ENCODE data around the gene CCT8. TPM values are rescaled to one million over a fixed set of nuclear protein-coding genes. Genes with fewer than 3 reads are reported as not detected.

The CCT8 gene
- total RNA-seq, 1 experiment from 2014 or later = 356 TPM

GRCh38 chr21:29083306-29083705 lies 9.9 kb upstream of the CCT8 start:
- DNase-seq = no peak
- Histone ChIP-seq H2BK12ac (ENCODE audit: insufficient read length, low read depth, low read length) (no peak overlapping the region), H4K20me1 (ENCODE audit: control insufficient read depth, insufficient read depth, insufficient read length) (no peaks in the 10 kb centered on the region), H3K27me3 (ENCODE audit: insufficient read depth, low read length) (no peaks in the 10 kb centered on the region), H2AK5ac (ENCODE audit: insufficient read length, low read length) (no peak overlapping the region), H3K9ac (ENCODE audit: extremely low read depth, insufficient read length, low read length) (no peak overlapping the region), H2BK20ac (ENCODE audit: low read depth, low read length, poor library complexity, severe bottlenecking) (no peak overlapping the region), H3K27ac (ENCODE audit: insufficient read length, low read depth, low read length) (no peak overlapping the region), H3K79me1 (ENCODE audit: insufficient read depth, low read depth, low read length, poor library complexity, severe bottlenecking) (no peaks in the 10 kb centered on the region), H3K4me2 (ENCODE audit: insufficient read depth, insufficient read length, low read length) (no peak overlapping the region), H4K8ac (replicated peaks; ENCODE audit: insufficient read length, low read depth, low read length) (no peak overlapping the region), H3K14ac (ENCODE audit: insufficient read depth, low read length) (no peak overlapping the region), H3K4me1 (ENCODE audit: insufficient read depth, low read length) (no peaks in the 10 kb centered on the region), H3K9me3 (ENCODE audit: control insufficient read depth, low read depth, low read length) (no peaks in the 10 kb centered on the region), H2BK120ac (ENCODE audit: low read depth, low read length, poor library complexity, severe bottlenecking) (no peak overlapping the region), H4K5ac (ENCODE audit: insufficient read length, low read depth, low read length) (no peak overlapping the region), H3K56ac (ENCODE audit: insufficient read length, low read depth, low read length) (no peak overlapping the region), H2BK5ac (ENCODE audit: insufficient read length, low read length) (no peak overlapping the region), H3K18ac (ENCODE audit: insufficient read length, low read depth, low read length) (no peak overlapping the region), H3K23me2 (ENCODE audit: insufficient read length, low read depth, low read length, poor library complexity, severe bottlenecking) (no peaks in the 10 kb centered on the region), H4K91ac (ENCODE audit: insufficient read length, low read depth, low read length) (no peak overlapping the region), H3K4ac (ENCODE audit: low read depth, low read length) (no peak overlapping the region), H3K79me2 (ENCODE audit: insufficient read depth, low read length) (no peaks in the 10 kb centered on the region), H2AFZ (ENCODE audit: low read length) (no peak overlapping the region), H2BK15ac (ENCODE audit: low read depth, low read length) (no peak overlapping the region), H3T11ph (ENCODE audit: low read length) (no peak overlapping the region), H3K23ac (ENCODE audit: insufficient read length, low read depth, low read length) (no peak overlapping the region)
- no peaks in the 10 kb centered on the region for H3K36me3 Mint-ChIP-seq (ENCODE audit: insufficient read depth in 1 of 3, low read depth in 3 of 3)
- no peak overlapping the region for H3K4me3 Mint-ChIP-seq
- peaks cover 6% of the 10 kb centered on the region for H3K27me3 Mint-ChIP-seq (ENCODE audit: low read depth)
- H3K9me3 Mint-ChIP-seq = no peaks in the 10 kb centered on the region
- no CpG with 5 or more reads among the region's 3 CpGs for WGBS (ENCODE audit: extremely low coverage, insufficient read length, low lambda C conversion rate)
- no peak for TF ChIP-seq CTCF (conservative IDR thresholded peaks at IDR 0.05)
- H3K4me1 Mint-ChIP-seq = peaks cover 7 to 8% of the 10 kb centered on the region in 2 experiments
- H3K27ac Mint-ChIP-seq = no peak overlapping the region

Data from H9 (cell line).